ENCODE results near the gene POLRMT.
A peak's percentile ranks its signal among the peaks of the same experiment; 100 is the strongest.

The POLRMT gene

GRCh38 chr19:592101-592500 lies 41.2 kb downstream of the POLRMT start:
- TF ChIP-seq CTCF (IDR thresholded peaks at IDR 0.05; ENCODE audit: insufficient read depth, low read depth, low read length, missing control alignments), result no peak
- no peak for DNase-seq (ENCODE audit: low read depth)
- H3K4me3 ChIP-seq (ENCODE audit: low read length), result no peak overlapping the region

GRCh38 chr19:591099-591958 lies 42.0 kb downstream of the POLRMT start:
- TF ChIP-seq CTCF (IDR thresholded peaks at IDR 0.05; ENCODE audit: insufficient read depth, low read depth, low read length, missing control alignments), result no peak
- no peak overlapping the region for H3K4me3 ChIP-seq (ENCODE audit: low read length)
- DNase-seq (ENCODE audit: low read depth), result peak; percentile 54

- H3K4me3 ChIP-seq (ENCODE audit: low read length), result no peak overlapping the region
- TF ChIP-seq CTCF (IDR thresholded peaks at IDR 0.05; ENCODE audit: insufficient read depth, low read depth, low read length, missing control alignments), result no peak
- DNase-seq (ENCODE audit: low read depth), result no peak
Observed at GRCh38 chr19:590750-591098, 42.6 kb downstream of the POLRMT start.

GRCh38 chr19:590396-590745 lies 43.0 kb downstream of the POLRMT start:
- no peak for TF ChIP-seq CTCF (IDR thresholded peaks at IDR 0.05; ENCODE audit: insufficient read depth, low read depth, low read length, missing control alignments)
- peak; percentile 59 for DNase-seq (ENCODE audit: low read depth)

GRCh38 chr19:589693-590395 lies 43.5 kb downstream of the POLRMT start, which contains the start of gene HCN2:
Gene HCN2, plus strand, starts transcription at chr19:589881. Its CDS starts 65 bp downstream, at chr19:589946.
- no peak within 1 kb of the TSS for H3K4me3 ChIP-seq (ENCODE audit: low read length)
- no peak for DNase-seq (ENCODE audit: low read depth)
- TF ChIP-seq CTCF (IDR thresholded peaks at IDR 0.05; ENCODE audit: insufficient read depth, low read depth, low read length, missing control alignments), result no peak

More at GRCh38 chr19:590396-590745, 43.0 kb downstream of the POLRMT start:
- no peak overlapping the region for H3K4me3 ChIP-seq (ENCODE audit: low read length)

GRCh38 chr19:588741-589692 lies 44.3 kb downstream of the POLRMT start:
- DNase-seq (ENCODE audit: low read depth), result no peak
- TF ChIP-seq CTCF (IDR thresholded peaks at IDR 0.05; ENCODE audit: insufficient read depth, low read depth, low read length, missing control alignments), result no peak
- no peak overlapping the region for H3K4me3 ChIP-seq (ENCODE audit: low read length)

Measured in epithelial cell of esophagus (primary cell).